ENCODE measurements around the gene COL4A4.

GRCh38 chr2:227148106-227148505 is 15.9 kb downstream of the COL4A4 start:
- TF ChIP-seq, protein P1, sequence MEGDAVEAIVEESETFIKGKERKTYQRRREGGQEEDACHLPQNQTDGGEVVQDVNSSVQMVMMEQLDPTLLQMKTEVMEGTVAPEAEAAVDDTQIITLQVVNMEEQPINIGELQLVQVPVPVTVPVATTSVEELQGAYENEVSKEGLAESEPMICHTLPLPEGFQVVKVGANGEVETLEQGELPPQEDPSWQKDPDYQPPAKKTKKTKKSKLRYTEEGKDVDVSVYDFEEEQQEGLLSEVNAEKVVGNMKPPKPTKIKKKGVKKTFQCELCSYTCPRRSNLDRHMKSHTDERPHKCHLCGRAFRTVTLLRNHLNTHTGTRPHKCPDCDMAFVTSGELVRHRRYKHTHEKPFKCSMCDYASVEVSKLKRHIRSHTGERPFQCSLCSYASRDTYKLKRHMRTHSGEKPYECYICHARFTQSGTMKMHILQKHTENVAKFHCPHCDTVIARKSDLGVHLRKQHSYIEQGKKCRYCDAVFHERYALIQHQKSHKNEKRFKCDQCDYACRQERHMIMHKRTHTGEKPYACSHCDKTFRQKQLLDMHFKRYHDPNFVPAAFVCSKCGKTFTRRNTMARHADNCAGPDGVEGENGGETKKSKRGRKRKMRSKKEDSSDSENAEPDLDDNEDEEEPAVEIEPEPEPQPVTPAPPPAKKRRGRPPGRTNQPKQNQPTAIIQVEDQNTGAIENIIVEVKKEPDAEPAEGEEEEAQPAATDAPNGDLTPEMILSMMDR (IDR thresholded peaks at IDR 0.05), result no peak
- no peak for TF ChIP-seq EP300 (IDR thresholded peaks at IDR 0.05)
- TF ChIP-seq POLR2A (IDR thresholded peaks at IDR 0.05), result no peak

Measured in tibial nerve (tissue), 4 donors.